NCI-H2107 treated with DMSO at 0.1 percent for 48 hours (cell line): ENCODE results near the gene HELB.
"Not testable (repeated sequence)": the region's sequence is repeated elsewhere in the genome, so short reads cannot be mapped to it uniquely, and the experiment has no call there.

Experiments
- DNase-seq: peaks from one replicate; lab custom pipeline; 2025; ENCODE audit not compliant: unreplicated experiment; lab: John Stamatoyannopoulos, UW

Gene HELB

DNA sequence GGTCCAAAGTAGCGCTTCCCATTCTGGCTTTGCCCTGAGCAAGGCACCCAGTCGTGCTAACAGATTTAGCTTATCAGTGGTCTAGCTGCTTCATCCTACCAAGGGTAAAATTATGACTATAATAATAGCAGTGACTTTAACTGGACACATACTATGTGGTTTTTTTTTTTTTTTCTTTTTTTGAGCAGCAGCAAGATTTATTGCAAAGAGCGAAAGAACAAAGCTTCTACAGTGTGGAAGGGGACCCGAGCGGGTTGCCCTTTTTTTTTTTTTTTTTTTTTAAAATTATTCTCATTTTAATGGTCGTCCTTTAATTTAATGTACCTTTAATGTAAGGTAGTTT lies 505 bp downstream of the HELB start:
- no peak for DNase-seq

DNA sequence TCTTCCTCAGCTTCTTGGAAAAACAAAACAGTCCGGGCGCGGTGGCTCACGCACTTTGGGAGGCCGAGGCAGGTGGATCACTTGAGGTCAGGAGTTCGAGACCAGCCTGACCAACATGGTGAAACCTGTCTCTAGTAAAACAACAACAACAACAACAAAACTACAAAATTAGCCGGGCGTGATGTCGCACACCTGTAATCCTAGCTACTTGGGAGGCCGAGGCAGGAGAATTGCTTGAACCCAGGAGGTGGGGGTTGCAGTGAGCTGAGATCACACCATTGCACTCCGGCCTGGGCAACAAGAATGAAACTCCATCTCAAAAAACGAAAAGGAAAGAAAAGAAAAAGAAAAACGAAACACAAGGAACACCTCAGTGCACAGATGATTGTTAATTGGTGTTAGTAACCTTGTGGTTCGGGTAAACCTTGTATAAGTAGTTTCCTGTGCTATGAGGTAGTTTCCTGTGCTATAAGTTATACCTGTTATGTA lies 1.1 kb downstream of the HELB start:
- not testable (repeated sequence) for DNase-seq

GRCh38 chr12:66304296-66304900 lies 2.1 kb downstream of the HELB start:
- no peak for DNase-seq

DNA sequence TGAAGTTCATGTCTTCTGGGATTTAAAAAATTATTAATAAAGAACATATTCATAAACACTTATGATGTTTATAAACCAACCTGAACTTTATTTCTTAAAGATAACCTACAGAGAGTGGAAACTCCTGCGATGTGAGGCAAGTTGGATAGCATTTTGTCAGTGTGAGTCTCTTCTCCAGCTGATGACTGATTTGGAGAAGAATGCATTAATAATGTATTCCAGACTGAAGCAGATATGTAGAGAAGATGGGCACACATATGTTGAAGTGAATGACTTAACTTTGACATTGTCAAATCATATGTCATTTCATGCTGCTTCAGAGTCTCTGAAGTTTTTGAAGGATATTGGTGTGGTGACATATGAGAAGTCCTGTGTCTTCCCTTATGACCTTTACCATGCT lies 7.3 kb downstream of the HELB start:
- no peak for DNase-seq

DNA sequence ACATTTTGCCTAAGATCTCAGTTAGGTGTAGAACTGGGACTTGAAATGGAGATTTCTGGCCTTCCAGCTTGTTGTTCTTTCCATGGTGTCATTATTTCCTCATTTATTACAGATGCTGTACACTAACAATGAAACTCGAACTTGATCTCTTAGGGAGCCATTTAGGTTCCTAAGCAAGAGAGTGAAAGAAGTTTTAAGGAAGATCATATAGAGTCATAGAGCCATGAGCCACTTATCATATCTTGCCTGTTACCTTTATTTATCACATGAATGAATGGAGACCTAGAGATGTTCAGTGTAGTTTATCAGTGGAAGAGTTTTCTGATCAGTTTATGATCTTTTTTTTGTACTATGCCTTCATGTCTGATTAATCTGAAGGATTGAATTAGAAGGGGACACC lies 9.9 kb downstream of the HELB start:
- DNase-seq = no peak

GRCh38 chr12:66314278-66314677 lies 12.0 kb downstream of the HELB start:
- DNase-seq = no peak

DNA sequence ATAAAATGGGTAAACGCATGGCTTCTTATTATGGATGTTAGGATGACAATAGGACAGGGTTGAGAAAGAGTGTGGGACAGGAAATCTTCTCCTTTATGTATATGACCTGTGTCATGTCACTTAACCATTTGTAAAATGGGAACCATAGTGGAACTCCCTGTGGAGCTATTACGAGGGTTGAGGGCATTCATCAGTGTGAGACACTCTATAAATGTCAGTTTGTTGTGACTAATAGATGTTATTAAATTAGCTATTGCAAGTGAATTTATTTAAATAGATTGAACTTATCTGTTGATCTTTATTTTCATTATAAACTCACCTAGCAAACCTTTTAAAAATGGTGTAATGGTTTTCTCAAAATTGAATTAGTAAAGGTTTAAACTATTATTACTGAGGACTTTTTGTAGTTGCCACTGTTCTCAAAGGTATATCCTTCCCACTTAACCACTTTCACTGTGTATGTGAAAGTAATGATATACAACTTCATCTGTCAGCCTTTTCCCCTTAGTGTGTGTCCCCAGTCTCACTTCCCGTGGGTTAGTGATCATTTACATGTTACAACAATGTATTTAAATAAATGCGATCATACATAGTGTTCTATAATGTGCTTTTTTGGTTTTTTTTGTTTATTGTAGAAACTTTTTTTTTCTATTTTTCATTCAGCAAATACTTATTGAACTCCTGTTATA lies 17.1 kb downstream of the HELB start:
- DNase-seq = no peak

- DNase-seq = no peak
Observed at GRCh38 chr12:66320996-66321395, 18.7 kb downstream of the HELB start.

DNA sequence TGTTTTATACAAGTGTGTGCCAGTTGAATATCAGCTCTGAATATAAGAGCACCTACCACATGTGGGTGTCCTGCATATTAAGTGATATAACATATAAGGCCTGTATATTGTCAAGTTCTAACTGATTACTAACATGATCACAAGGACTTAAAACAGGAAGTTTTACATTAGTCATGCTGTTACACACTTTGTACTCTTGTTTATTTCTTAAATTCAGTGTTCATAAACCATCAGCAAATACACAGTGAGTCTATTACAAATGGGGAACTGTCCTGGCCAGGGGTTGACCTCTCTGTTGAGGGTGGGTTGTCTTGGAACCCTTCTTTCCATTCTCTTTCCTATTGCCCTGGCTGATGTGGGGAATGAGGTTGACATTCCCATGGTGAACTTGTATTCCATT lies 19.1 kb downstream of the HELB start:
- no peak for DNase-seq

DNA sequence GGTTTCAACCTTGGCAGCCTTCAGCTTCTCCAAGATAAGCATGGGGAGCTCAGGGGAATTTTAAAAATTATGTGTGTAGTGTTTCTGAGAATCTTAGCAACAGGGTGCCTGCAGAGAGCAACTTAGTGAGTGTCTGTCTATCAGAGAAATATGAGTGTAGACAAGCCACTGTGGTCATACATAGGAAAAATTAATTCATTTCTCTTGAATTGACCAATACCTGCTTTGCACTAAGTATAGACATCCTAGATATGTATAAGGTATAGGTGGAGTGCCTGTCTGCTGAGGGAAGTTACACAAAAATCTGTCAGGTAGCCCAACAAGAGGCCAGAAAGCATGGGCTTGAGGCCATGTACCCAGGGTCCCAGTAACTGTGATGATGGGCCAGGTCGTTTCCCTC lies 20.7 kb downstream of the HELB start:
- no peak for DNase-seq

DNA sequence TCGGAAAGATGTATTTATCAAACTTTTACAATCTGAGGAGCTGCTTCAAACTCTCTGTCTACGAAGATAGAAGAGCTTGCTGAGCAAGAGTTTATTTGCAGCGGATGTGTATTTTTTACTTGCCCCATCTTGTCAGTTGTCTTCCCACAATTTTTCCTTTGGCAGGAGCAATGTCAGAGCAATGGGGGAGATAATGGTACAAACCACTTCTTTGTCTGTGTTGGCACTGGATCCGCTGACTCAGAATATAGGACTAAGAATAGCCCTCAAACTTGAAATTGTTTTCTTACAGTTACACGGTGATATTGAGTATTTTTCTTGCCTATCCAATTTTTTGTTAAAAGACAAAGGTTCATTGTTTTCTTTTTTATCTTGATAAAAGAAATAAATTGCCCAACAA lies 27.6 kb downstream of the HELB start:
- DNase-seq = no peak

- DNase-seq = no peak
Observed at GRCh38 chr12:66331016-66331415, 28.7 kb downstream of the HELB start.

- no peak for DNase-seq
Observed at GRCh38 chr12:66331814-66332213, 29.5 kb downstream of the HELB start.

DNA sequence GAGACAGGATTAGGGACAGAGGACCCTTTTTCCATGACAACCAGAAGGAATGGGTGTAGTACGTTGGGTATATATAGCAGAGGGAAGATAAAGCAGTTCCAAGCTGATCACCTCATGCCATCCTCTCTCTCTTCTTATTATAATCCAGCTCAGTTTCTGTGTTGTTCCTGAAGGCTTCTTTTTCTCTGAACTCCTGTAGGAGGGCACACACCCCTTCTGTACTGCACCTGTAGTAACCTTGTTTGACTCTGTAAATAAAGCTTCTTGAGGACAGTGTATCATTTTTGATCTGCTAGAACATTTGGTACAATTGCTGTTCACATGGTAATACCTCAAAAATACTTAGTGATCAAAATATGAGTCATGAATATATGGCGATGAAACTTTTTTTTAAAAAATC lies 33.5 kb downstream of the HELB start:
- no peak for DNase-seq

- no peak for DNase-seq
Observed at GRCh38 chr12:66337381-66338010, 35.2 kb downstream of the HELB start.

GRCh38 chr12:66340131-66340530 lies 37.8 kb downstream of the HELB start:
- DNase-seq = no peak

DNA sequence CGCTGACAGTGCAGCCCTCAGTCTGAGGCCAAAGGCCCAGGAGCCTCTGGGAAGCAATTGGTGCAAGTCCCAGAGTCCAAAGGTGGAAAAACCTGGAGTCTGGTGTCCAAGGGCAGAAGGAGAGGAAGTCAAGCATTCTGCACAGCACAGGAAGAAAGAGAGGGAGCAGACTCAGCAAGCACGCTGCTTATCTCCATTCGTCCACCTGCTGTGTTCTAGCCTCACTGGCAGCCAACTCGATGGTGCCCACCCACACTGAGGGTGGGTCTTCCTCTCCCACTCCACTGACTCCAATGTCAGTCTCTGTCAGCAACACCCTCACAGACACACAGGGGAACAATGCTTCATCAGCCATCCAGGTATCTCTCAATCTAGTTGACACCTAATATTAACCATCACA lies 38.8 kb downstream of the HELB start:
- no peak for DNase-seq

GRCh38 chr12:66345212-66345611 lies 42.9 kb downstream of the HELB start:
- no peak for DNase-seq

DNA sequence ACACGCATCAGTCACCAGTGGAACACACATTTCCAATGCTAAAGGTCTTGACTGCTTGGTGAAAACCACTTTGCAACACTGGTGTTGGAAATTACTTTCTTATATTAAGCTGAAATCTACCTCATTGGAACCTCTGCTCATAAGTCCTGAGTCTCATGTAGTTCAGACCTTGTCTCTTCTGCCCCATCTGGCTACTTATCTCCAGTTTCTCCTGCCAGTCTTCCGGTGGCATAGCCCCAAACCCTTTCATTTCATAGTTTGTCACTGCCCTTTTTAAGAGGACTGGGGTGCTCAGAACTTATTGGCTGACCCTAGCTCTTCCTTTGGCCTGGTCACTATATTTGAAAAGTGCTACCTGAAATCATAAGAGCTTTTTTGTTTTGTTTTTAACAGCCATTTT lies 43.7 kb downstream of the HELB start:
- DNase-seq = no peak

DNA sequence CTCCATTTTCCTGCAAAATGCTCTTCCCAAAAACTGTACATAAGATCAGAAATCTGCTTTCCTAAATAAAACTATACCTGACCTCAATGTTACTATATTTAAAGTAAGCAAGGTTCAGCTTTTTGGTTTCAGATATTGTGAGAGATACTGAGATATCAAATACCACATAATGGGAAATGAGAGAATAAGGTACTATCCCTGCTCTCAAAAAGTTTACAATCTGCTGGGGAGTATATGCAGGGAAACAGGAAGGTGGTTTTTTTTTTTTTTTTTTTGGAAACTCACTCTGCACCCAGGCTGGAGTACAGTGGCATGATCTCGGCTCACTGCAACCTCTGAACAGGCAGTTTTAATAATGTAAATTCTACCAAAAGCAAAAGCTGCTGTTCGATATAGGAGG lies 49.0 kb downstream of the HELB start:
- DNase-seq = no peak

DNA sequence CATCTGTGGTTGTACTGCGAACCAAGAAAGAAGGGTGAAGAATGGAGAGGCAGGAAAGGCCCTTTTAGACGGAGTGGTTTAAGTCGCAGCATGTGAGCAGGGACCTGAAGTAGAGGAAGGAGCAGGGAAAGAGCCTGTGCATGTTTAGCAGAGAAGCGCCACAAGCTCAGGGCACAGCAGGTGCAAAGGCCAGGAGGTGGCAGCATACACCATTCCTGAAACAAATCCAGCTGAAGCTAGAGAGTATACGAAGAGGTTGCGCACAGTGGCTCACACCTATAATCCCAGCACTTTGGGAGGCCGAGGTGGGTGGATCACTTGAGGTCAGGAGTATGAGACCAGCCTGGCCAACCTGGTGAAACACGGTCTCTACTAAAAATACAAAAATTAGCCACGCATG lies 49.9 kb downstream of the HELB start:
- no peak for DNase-seq

- no peak for DNase-seq
Observed at GRCh38 chr12:66352899-66353298, 50.6 kb downstream of the HELB start.

GRCh38 chr12:66354291-66354690 lies 52.0 kb downstream of the HELB start:
- no peak for DNase-seq
